Kidney (tissue), 14 donors: ENCODE data around the gene CAPRIN2. TPM values are rescaled to one million over a fixed set of nuclear protein-coding genes. Genes with fewer than 3 reads are reported as not detected.

ENCODE experiments used
- DNase-seq, 5 donors: peaks; one replicate each; pipeline ENCODE4 v3.0.0-alpha.2; 2013 to 2020
- FAIRE-seq: peaks from 2 replicates; lab custom pipeline; 2012; peaks lifted over from hg19 to GRCh38; lab: Jason Lieb, UNC
- H3K27ac ChIP-seq, 2 donors: one replicate each; pipeline ENCODE4 v1.7.0; 2013; ENCODE audit warnings: low read depth in 2 of 2, low read length in 2 of 2, inconsistent platforms in 1 of 2
- H3K27me3 ChIP-seq: one replicate; pipeline ENCODE4 v1.7.1; 2013; ENCODE audit warnings: low read length, inconsistent platforms; ENCODE audit not compliant: control insufficient read depth, insufficient read depth
- H3K36me3 ChIP-seq, 3 donors: one replicate each; pipeline versions ENCODE4 v1.7.0 to v1.7.1; 2013; ENCODE audit warnings: low read length in 3 of 3, control low read depth in 1 of 3, inconsistent platforms in 1 of 3; ENCODE audit not compliant: insufficient read depth in 3 of 3, control insufficient read depth in 2 of 3
- H3K4me1 ChIP-seq, 3 donors: one replicate each; pipeline versions ENCODE4 v1.7.0 to v1.7.1; 2013; ENCODE audit warnings: low read length in 3 of 3, inconsistent platforms in 1 of 3, low read depth in 1 of 3; ENCODE audit not compliant: control insufficient read depth in 2 of 3, insufficient read depth in 2 of 3
- H3K4me3 ChIP-seq, 3 donors: one replicate each; pipeline versions ENCODE4 v1.7.0 to v1.8.1; 2013; ENCODE audit warnings: low read length in 3 of 3, control low read depth in 1 of 3, inconsistent platforms in 1 of 3
- H3K9ac ChIP-seq, 3 donors: one replicate each; pipeline versions ENCODE4 v1.7.0 to v1.7.1; 2013; ENCODE audit warnings: low read length in 3 of 3, control low read depth in 1 of 3, inconsistent platforms in 1 of 3
- H3K9me3 ChIP-seq, 3 donors: one replicate each; pipeline versions ENCODE4 v1.7.0 to v1.7.1; 2013; ENCODE audit warnings: low read length in 3 of 3, control low read depth in 1 of 3, inconsistent platforms in 1 of 3; ENCODE audit not compliant: control insufficient read depth in 2 of 3, insufficient read depth in 1 of 3
- CTCF ChIP-seq: IDR thresholded peaks from 3 replicates; pipeline ENCODE4 v1.5.1; 2012; ENCODE audit warnings: mild to moderate bottlenecking, moderate library complexity, borderline replicate concordance; ENCODE audit not compliant: insufficient read depth; ENCODE audit errors: extremely low read depth
- intact Hi-C: fragments of 100-400 bp; cut with DNase I; formaldehyde crosslinking; loops from one replicate; pipeline ENCODE4 v1.11.1; 2022
- polyA plus RNA-seq: library from polyadenylated mRNA; stranded (reverse); fragments of 350-450 nt; fragmentation: Illumina TruSeq; extraction: RNeasy Lipid Tissue Mini Kit (QIAGEN cat#74804); gene quantifications from one replicate; pipeline ENCODE4 v1.2.3, GENCODE V29; 2014; ENCODE audit warnings: low read depth, low replicate concordance; ENCODE audit not compliant: insufficient read depth
- total RNA-seq: library from RNA; stranded (reverse); fragmentation: NEBNext Ultra II Directional; extraction: Animal tissue kit (Norgen Biotek cat#: 25700); gene quantifications from one replicate; pipeline ENCODE4 v1.2.1, GENCODE V29; 2021
- donor health status: control.
- donor health status: control.
- donor health status: control.
- donor health status: control.
- donor health status: control.
- donor health status: DM: yes; HTN: yes; CAD: no.
- donor health status: Normal renal cell carcinoma (clear cell type).

The CAPRIN2 gene
- total and polyA plus RNA-seq, 2 donors from 2014 or later: 15.6 to 21.5 TPM

DNA sequence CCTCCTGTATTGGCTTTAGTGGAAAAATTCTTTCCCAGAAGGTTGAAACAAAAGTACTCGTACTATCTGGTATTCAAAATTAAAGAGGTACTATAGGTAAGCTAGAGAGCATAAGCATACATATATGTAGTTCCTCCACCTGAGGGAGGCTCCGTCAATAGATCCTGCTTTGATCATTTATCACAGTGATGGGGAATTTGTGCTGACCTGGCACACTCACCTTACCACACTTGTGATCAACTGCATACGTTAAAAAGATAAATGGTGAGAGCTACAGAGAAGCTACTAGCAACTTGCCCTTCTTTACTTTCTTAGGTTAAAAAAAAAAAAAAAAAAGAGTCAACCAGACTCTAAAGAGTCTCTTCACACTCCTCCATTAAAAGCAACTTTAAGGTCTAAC, 2.5 kb downstream of the CAPRIN2 start:
- H3K27me3 ChIP-seq: no peaks in the 10 kb centered on the region
- DNase-seq (no peak), FAIRE-seq (no peak)
- no peak overlapping the region for H3K4me3 ChIP-seq
- no peak overlapping the region for H3K27ac ChIP-seq
- TF ChIP-seq CTCF: no peak
- intact Hi-C loops: no loop called here
- no peaks in the 10 kb centered on the region for H3K9me3 ChIP-seq
- no peaks in the 10 kb centered on the region for H3K36me3 ChIP-seq
- no peak overlapping the region for H3K9ac ChIP-seq
- peaks cover 4 to 13% (median 4%) of the 10 kb centered on the region in 3 donors for H3K4me1 ChIP-seq

DNA sequence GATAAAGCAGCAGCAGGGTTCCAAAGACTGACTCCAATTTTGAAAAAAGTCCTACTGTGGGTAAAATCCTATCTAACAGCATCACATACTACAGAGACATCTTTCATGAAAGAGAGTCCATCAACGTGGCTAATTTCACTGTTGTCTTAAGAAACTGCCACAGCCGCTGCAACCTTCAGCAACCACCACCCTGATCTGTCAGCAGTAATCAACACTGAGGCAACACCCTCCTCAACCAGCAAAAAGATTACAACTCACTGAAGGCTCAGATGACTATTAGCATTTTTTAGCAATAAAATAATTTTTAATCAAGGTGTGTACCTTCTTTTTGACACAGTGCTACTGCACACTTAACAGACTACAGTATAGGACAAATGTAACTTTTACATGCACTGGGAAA, 6.6 kb downstream of the CAPRIN2 start:
- no peak for TF ChIP-seq CTCF
- Histone ChIP-seq H3K4me3 (no peak overlapping the region), H3K36me3 (peaks cover 0 to 2% (median 0%) of the 10 kb centered on the region in 3 donors), H3K9me3 (no peaks in the 10 kb centered on the region), H3K9ac (no peak overlapping the region), H3K4me1 (peaks cover 0 to 2% (median 0%) of the 10 kb centered on the region in 3 donors), H3K27me3 (no peaks in the 10 kb centered on the region), H3K27ac (no peak overlapping the region)
- FAIRE-seq: no peak
- no peak for DNase-seq
- intact Hi-C loops: no loop called here

- TF ChIP-seq CTCF: no peak
- Histone ChIP-seq H3K27me3 (no peaks in the 10 kb centered on the region), H3K4me1 (no peaks in the 10 kb centered on the region), H3K9ac (no peak overlapping the region), H3K27ac (no peak overlapping the region), H3K9me3 (no peaks in the 10 kb centered on the region), H3K4me3 (no peak overlapping the region), H3K36me3 (peaks cover 0 to 2% (median 0%) of the 10 kb centered on the region in 3 donors)
- intact Hi-C loops: no loop called here
- DNase-seq (no peak), FAIRE-seq (no peak)
These were observed 8.6 kb downstream of the CAPRIN2 start for GRCh38 chr12:30746190-30746589.

- Histone ChIP-seq H3K9me3 (no peaks in the 10 kb centered on the region), H3K4me3 (no peak overlapping the region), H3K27me3 (no peaks in the 10 kb centered on the region), H3K9ac (no peak overlapping the region), H3K27ac (no peak overlapping the region), H3K36me3 (peaks cover 0 to 2% (median 0%) of the 10 kb centered on the region in 3 donors), H3K4me1 (no peaks in the 10 kb centered on the region)
- intact Hi-C loops: no loop called here
- no peak for FAIRE-seq
- no peak for TF ChIP-seq CTCF
- no peak for DNase-seq
These were observed 10.4 kb downstream of the CAPRIN2 start for GRCh38 chr12:30744321-30744720.
